ENCODE measurements around the gene CYP2A6.
"Not testable (repeated sequence)": the region's sequence is repeated elsewhere in the genome, so short reads cannot be mapped to it uniquely, and the experiment has no call there.

Gene CYP2A6

GRCh38 chr19:40850277-40850676 lies at the start of gene CYP2A6:
CYP2A6 (minus strand) TSS chr19:40850447; CDS start chr19:40850426, 21 bp downstream.
- not testable (repeated sequence) for DNase-seq (ENCODE audit: extremely low read depth, low read depth)

GRCh38 chr19:40899964-40900363 lies 49.7 kb upstream of the CYP2A6 start:
- DNase-seq (ENCODE audit: extremely low read depth, low read depth) = not testable (repeated sequence)

- not testable (repeated sequence) for DNase-seq (ENCODE audit: extremely low read depth, low read depth)
Observed at GRCh38 chr19:40896843-40897789, 46.9 kb upstream of the CYP2A6 start.

- TF ChIP-seq CTCF (IDR thresholded peaks at IDR 0.05; ENCODE audit: low read depth, low read length) = no peak
- DNase-seq (ENCODE audit: extremely low read depth, low read depth) = no peak
Observed at GRCh38 chr19:40896418-40896796, 46.2 kb upstream of the CYP2A6 start.

GRCh38 chr19:40893112-40893511 lies 42.9 kb upstream of the CYP2A6 start:
- TF ChIP-seq CTCF (IDR thresholded peaks at IDR 0.05; ENCODE audit: low read depth, low read length) = no peak

GRCh38 chr19:40889366-40889765 lies 39.1 kb upstream of the CYP2A6 start:
- TF ChIP-seq CTCF (IDR thresholded peaks at IDR 0.05; ENCODE audit: low read depth, low read length) = no peak
- no peak for DNase-seq (ENCODE audit: extremely low read depth, low read depth)

More at GRCh38 chr19:40893112-40893511, 42.9 kb upstream of the CYP2A6 start:
- DNase-seq (ENCODE audit: extremely low read depth, low read depth) = no peak

- TF ChIP-seq CTCF (IDR thresholded peaks at IDR 0.05; ENCODE audit: low read depth, low read length) = no peak
- DNase-seq (ENCODE audit: extremely low read depth, low read depth) = no peak
Observed at GRCh38 chr19:40888191-40888590, 37.9 kb upstream of the CYP2A6 start.

- DNase-seq (ENCODE audit: extremely low read depth, low read depth) = not testable (repeated sequence)
Observed at GRCh38 chr19:40884187-40884931, 34.1 kb upstream of the CYP2A6 start.

- DNase-seq (ENCODE audit: extremely low read depth, low read depth) = not testable (repeated sequence)
Observed at GRCh38 chr19:40882062-40882461, 31.8 kb upstream of the CYP2A6 start, which contains the start of gene CYP2A7. CYP2A7 (minus strand) TSS chr19:40882231; CDS start chr19:40882210, 21 bp downstream.

GRCh38 chr19:40879349-40879748 lies 29.1 kb upstream of the CYP2A6 start:
- not testable (repeated sequence) for DNase-seq (ENCODE audit: extremely low read depth, low read depth)

GRCh38 chr19:40875526-40875951 lies 25.3 kb upstream of the CYP2A6 start:
- DNase-seq (ENCODE audit: extremely low read depth, low read depth) = not testable (repeated sequence)

GRCh38 chr19:40874874-40875273 lies 24.6 kb upstream of the CYP2A6 start:
- DNase-seq (ENCODE audit: extremely low read depth, low read depth) = not testable (repeated sequence)

- not testable (repeated sequence) for DNase-seq (ENCODE audit: extremely low read depth, low read depth)
Observed at GRCh38 chr19:40873873-40874272, 23.6 kb upstream of the CYP2A6 start.

All from AG09319 (cell line).